H1 (cell line): ENCODE data around the gene HSPA2. TPM values are rescaled to one million over a fixed set of nuclear protein-coding genes. Genes with fewer than 3 reads are reported as not detected.
"Not testable (repeated sequence)": the region's sequence is repeated elsewhere in the genome, so short reads cannot be mapped to it uniquely, and the experiment has no call there.

Experiments
- CTCF ChIA-PET: fragments of 300-600 bp; sonication (Branson Sonifier 250); formaldehyde crosslinking; loops from one replicate; lab custom pipeline; 2021; ENCODE audit not compliant: partially characterized antibody; lab: Charles Lee
- POLR2A ChIA-PET: fragments of 300-600 bp; sonication (Branson Sonifier 250); formaldehyde crosslinking; loops from one replicate; lab custom pipeline; 2021; ENCODE audit warnings: inconsistent platforms; ENCODE audit not compliant: partially characterized antibody; lab: Charles Lee
- DNase-seq, 2 experiments: peaks; one replicate each; pipeline versions ENCODE4 v3.0.0 to v3.0.0-alpha.2; 2010 to 2022; ENCODE audit warnings: low spot score in 2 of 2, low read depth in 1 of 2, mixed read lengths in 1 of 2
- FAIRE-seq: peaks from 2 replicates; lab custom pipeline; 2011; peaks lifted over from hg19 to GRCh38; lab: Jason Lieb, UNC
- H2AFZ ChIP-seq: 2 replicates; pipeline ENCODE4 v1.8.1; 2012; ENCODE audit warnings: low read length, inconsistent platforms
- H2AK5ac ChIP-seq: 2 replicates; pipeline ENCODE4 v1.6.1; 2013; ENCODE audit warnings: low read depth, low read length
- H2BK120ac ChIP-seq: replicated peaks from 2 replicates; pipeline ENCODE3; 2013; ENCODE audit warnings: low read depth, low read length, inconsistent platforms
- H2BK12ac ChIP-seq: 2 replicates; pipeline ENCODE4 v1.6.1; 2013; ENCODE audit warnings: low read depth, low read length
- H2BK15ac ChIP-seq: 2 replicates; pipeline ENCODE4 v1.6.1; 2013; ENCODE audit warnings: low read length
- H2BK20ac ChIP-seq: 2 replicates; pipeline ENCODE4 v1.6.1; 2013; ENCODE audit warnings: low read length
- H2BK5ac ChIP-seq: 2 replicates; pipeline ENCODE4 v1.6.1; 2013; ENCODE audit warnings: low read depth, low read length
- H3K14ac ChIP-seq: 2 replicates; pipeline ENCODE4 v1.6.1; 2013; ENCODE audit warnings: inconsistent platforms; ENCODE audit not compliant: insufficient read length
- H3K18ac ChIP-seq: 2 replicates; pipeline ENCODE4 v1.6.1; 2013; ENCODE audit warnings: low read length; ENCODE audit errors: extremely low read depth
- H3K23ac ChIP-seq: 2 replicates; pipeline ENCODE4 v1.6.1; 2013; ENCODE audit warnings: inconsistent platforms; ENCODE audit not compliant: insufficient read length
- H3K23me2 ChIP-seq: 2 replicates; pipeline ENCODE4 v1.6.1; 2013; ENCODE audit warnings: low read depth, low read length
- H3K27ac ChIP-seq: 2 replicates; pipeline ENCODE4 v1.6.1; 2011; ENCODE audit warnings: low read depth, low read length, inconsistent platforms
- H3K27me3 ChIP-seq, 4 experiments: replicated peaks in 1 of 4; 1 replicate in 1 of 4; 2 replicates in 3 of 4; pipeline versions ENCODE4 v1.6.1 to v1.8.1; 2011 to 2013; ENCODE audit warnings: low read length in 3 of 4, mild to moderate bottlenecking in 3 of 4, inconsistent platforms in 2 of 4, mixed read lengths in 2 of 4, moderate library complexity in 1 of 4; ENCODE audit not compliant: control insufficient read depth in 3 of 4, insufficient read depth in 3 of 4; ENCODE audit errors: extremely low read depth in 1 of 4
- H3K36me3 ChIP-seq, 4 experiments: 2 replicates each; pipeline versions ENCODE4 v1.6.1 to v1.8.1; 2011 to 2013; ENCODE audit warnings: mild to moderate bottlenecking in 4 of 4, low read length in 3 of 4, moderate library complexity in 2 of 4, control low read depth in 1 of 4, inconsistent platforms in 1 of 4; ENCODE audit not compliant: insufficient read depth in 4 of 4, control insufficient read depth in 2 of 4
- H3K4ac ChIP-seq: replicated peaks from 2 replicates; pipeline ENCODE3; 2013; ENCODE audit warnings: low read length, low read depth, mixed read lengths, inconsistent platforms; ENCODE audit not compliant: insufficient read length
- H3K4me1 ChIP-seq, 4 experiments: replicated peaks in 1 of 4; 1 replicate in 1 of 4; 2 replicates in 3 of 4; pipeline versions ENCODE4 v1.6.1 to v1.8.1; 2011 to 2013; ENCODE audit warnings: low read length in 3 of 4, inconsistent platforms in 2 of 4, mixed read lengths in 1 of 4; ENCODE audit not compliant: insufficient read depth in 4 of 4, control insufficient read depth in 3 of 4
- H3K4me2 ChIP-seq, 2 experiments: 2 replicates each; pipeline versions ENCODE4 v1.6.1 to v1.8.1; 2011 to 2013; ENCODE audit warnings: low read depth in 2 of 2, low read length in 2 of 2, control low read depth in 1 of 2, inconsistent platforms in 1 of 2, mild to moderate bottlenecking in 1 of 2; ENCODE audit not compliant: insufficient read depth in 1 of 2
- H3K4me3 ChIP-seq, 4 experiments: fragments of 200-600, 300-600 bp in 1 of 4; sonication (generic), shearing (Covaris generic), sonication (Bioruptor Twin) in 1 of 4; 2 replicates each; pipeline versions ENCODE4 v1.5.1 to v1.8.1; 2011 to 2016; ENCODE audit warnings: low read length in 4 of 4, low read depth in 3 of 4, control low read depth in 2 of 4, inconsistent platforms in 2 of 4, mild to moderate bottlenecking in 2 of 4, mixed read lengths in 1 of 4, moderate library complexity in 1 of 4; ENCODE audit not compliant: insufficient read depth in 2 of 4; ENCODE audit errors: extremely low read depth in 1 of 4
- H3K56ac ChIP-seq: replicated peaks from 2 replicates; pipeline ENCODE3; 2013; ENCODE audit warnings: low read depth, mild to moderate bottlenecking, mixed read lengths, low read length, inconsistent platforms; ENCODE audit not compliant: insufficient read length
- H3K79me1 ChIP-seq: 2 replicates; pipeline ENCODE4 v1.6.1; 2013; ENCODE audit warnings: low read depth, low read length, control low read depth
- H3K79me2 ChIP-seq, 2 experiments: 2 replicates each; pipeline versions ENCODE4 v1.6.1 to v1.8.1; 2012 to 2013; ENCODE audit warnings: low read length in 2 of 2, mild to moderate bottlenecking in 2 of 2, inconsistent platforms in 1 of 2; ENCODE audit not compliant: insufficient read depth in 2 of 2, control insufficient read depth in 1 of 2
- H3K9ac ChIP-seq, 4 experiments: replicated peaks in 1 of 4; 1 replicate in 1 of 4; 2 replicates in 3 of 4; pipeline versions ENCODE4 v1.6.1 to v1.8.1; 2011 to 2013; ENCODE audit warnings: low read depth in 3 of 4, low read length in 3 of 4, control low read depth in 2 of 4, mild to moderate bottlenecking in 2 of 4, moderate library complexity in 2 of 4, inconsistent platforms in 1 of 4; ENCODE audit errors: extremely low read depth in 1 of 4
- H3K9me3 ChIP-seq, 2 experiments: 2 replicates each; pipeline versions ENCODE4 v1.6.1 to v1.8.1; 2012 to 2013; ENCODE audit warnings: mild to moderate bottlenecking in 2 of 2, moderate library complexity in 2 of 2, control low read depth in 1 of 2, inconsistent platforms in 1 of 2, low read depth in 1 of 2, low read length in 1 of 2, mixed read lengths in 1 of 2; ENCODE audit not compliant: insufficient read depth in 2 of 2
- H4K20me1 ChIP-seq, 2 experiments: replicated peaks in 1 of 2; 2 replicates each; pipeline versions ENCODE3 to v1.8.1; 2011 to 2013; ENCODE audit warnings: inconsistent platforms in 2 of 2, low read length in 2 of 2, mild to moderate bottlenecking in 1 of 2; ENCODE audit not compliant: insufficient read depth in 2 of 2, control insufficient read depth in 1 of 2
- H4K5ac ChIP-seq: 2 replicates; pipeline ENCODE4 v1.6.1; 2013; ENCODE audit warnings: low read length, low read depth, mixed read lengths, inconsistent platforms; ENCODE audit not compliant: insufficient read length
- H4K8ac ChIP-seq: 2 replicates; pipeline ENCODE4 v1.8.0; 2013; ENCODE audit warnings: mild to moderate bottlenecking, moderate library complexity, low read length, inconsistent platforms; ENCODE audit not compliant: insufficient read depth; ENCODE audit errors: extremely low read depth
- H4K91ac ChIP-seq: replicated peaks from 2 replicates; pipeline ENCODE3; 2013; ENCODE audit warnings: low read length, mixed read lengths, inconsistent platforms; ENCODE audit not compliant: insufficient read length
- ZNF274 ChIP-seq: IDR thresholded peaks from 2 replicates; pipeline ENCODE4 v1.7.0; 2012; ENCODE audit warnings: low read length, borderline replicate concordance; ENCODE audit errors: extremely low read depth
- WGBS, 2 experiments: shearing (Covaris generic) in 1 of 2; methylation state at CpG; one replicate each; pipeline versions ENCODE4 v1.1.6 to v1.1.7; 2013 to 2015; ENCODE audit warnings: low lambda C conversion rate in 2 of 2, mixed read lengths in 2 of 2, inconsistent platforms in 1 of 2, low coverage in 1 of 2, missing lambda C conversion rate in 1 of 2; ENCODE audit not compliant: insufficient replicate concordance in 2 of 2, insufficient coverage in 1 of 2, insufficient read length in 1 of 2; ENCODE audit errors: extremely low coverage in 1 of 2, missing lambda C conversion rate in 1 of 2; 5-methylcytosine and 5-hydroxymethylcytosine counted together
- polyA plus RNA-seq, 7 experiments: library from polyadenylated mRNA; depleted of rRNA in 3 of 7; stranded (reverse) in 5 of 7; unstranded in 2 of 7; fragments of >200 nt in 5 of 7; fragments of 200-250 nt in 2 of 7; gene quantifications; 1 replicate in 5 of 7; 2 replicates in 1 of 7; 4 replicates in 1 of 7; pipeline versions ENCODE4 v1.2.1 to v1.2.3, GENCODE V29; 2011 to 2013; ENCODE audit warnings: missing spikeins in 2 of 7, mixed read lengths in 2 of 7
- total RNA-seq: library from RNA; stranded (reverse); fragmentation: NEBNext Ultra II Directional; extraction: Animal tissue kit (Norgen Biotek cat#: 25700); gene quantifications from 2 replicates; pipeline ENCODE4 v1.2.1, GENCODE V29; 2021
- TF ChIP-seq, protein P1 (sequence below): IDR thresholded peaks from 2 replicates; pipeline ENCODE4 v1.6.1; 2011; ENCODE audit warnings: low read length, improper control_type of control experiment
- TF ChIP-seq, protein P2 (sequence below), 3 experiments: IDR thresholded peaks; 1 replicate in 2 of 3; 2 replicates in 1 of 3; pipeline versions ENCODE4 v1.5.1 to v1.6.1; 2011; ENCODE audit warnings: low read length in 3 of 3, mild to moderate bottlenecking in 3 of 3, inconsistent platforms in 2 of 3, low read depth in 1 of 3, moderate library complexity in 1 of 3; ENCODE audit not compliant: insufficient read depth in 1 of 3; ENCODE audit errors: control extremely low read depth in 1 of 3

Gene HSPA2
- total and polyA plus RNA-seq, 2 of the 8 experiments (the other 6 are each of a cell fraction or from before 2014, with no cell fraction given) = 30.5 to 82.9 TPM

DNA sequence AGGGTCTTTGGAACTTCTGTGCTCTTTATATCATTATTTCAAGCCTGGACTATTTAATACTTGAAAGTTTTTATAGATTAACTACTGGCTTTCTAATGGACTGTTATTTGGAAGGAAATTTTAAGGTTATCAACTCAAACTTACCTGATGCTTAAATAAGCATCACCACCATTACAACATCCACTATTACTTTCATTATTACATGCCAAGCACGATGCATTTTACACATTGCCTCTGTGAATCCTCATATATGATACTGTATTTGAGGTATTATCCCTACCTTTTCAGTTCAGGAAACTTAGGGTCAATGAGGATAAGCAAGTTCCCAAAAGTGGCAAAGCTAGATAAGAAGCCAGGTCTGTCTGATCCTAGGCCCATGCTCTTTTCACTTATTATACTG is 23.6 kb upstream of the HSPA2 start (continued):
- TF ChIP-seq ZNF274 = no peak
- TF ChIP-seq, protein P1, sequence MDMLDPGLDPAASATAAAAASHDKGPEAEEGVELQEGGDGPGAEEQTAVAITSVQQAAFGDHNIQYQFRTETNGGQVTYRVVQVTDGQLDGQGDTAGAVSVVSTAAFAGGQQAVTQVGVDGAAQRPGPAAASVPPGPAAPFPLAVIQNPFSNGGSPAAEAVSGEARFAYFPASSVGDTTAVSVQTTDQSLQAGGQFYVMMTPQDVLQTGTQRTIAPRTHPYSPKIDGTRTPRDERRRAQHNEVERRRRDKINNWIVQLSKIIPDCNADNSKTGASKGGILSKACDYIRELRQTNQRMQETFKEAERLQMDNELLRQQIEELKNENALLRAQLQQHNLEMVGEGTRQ = no peak
- TF ChIP-seq, protein P2, sequence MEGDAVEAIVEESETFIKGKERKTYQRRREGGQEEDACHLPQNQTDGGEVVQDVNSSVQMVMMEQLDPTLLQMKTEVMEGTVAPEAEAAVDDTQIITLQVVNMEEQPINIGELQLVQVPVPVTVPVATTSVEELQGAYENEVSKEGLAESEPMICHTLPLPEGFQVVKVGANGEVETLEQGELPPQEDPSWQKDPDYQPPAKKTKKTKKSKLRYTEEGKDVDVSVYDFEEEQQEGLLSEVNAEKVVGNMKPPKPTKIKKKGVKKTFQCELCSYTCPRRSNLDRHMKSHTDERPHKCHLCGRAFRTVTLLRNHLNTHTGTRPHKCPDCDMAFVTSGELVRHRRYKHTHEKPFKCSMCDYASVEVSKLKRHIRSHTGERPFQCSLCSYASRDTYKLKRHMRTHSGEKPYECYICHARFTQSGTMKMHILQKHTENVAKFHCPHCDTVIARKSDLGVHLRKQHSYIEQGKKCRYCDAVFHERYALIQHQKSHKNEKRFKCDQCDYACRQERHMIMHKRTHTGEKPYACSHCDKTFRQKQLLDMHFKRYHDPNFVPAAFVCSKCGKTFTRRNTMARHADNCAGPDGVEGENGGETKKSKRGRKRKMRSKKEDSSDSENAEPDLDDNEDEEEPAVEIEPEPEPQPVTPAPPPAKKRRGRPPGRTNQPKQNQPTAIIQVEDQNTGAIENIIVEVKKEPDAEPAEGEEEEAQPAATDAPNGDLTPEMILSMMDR (IDR thresholded peaks at IDR 0.05; ENCODE audit: control extremely low read depth in 1 of 3, insufficient read depth in 1 of 3, low read depth in 1 of 3, low read length in 3 of 3) = no peak

DNA sequence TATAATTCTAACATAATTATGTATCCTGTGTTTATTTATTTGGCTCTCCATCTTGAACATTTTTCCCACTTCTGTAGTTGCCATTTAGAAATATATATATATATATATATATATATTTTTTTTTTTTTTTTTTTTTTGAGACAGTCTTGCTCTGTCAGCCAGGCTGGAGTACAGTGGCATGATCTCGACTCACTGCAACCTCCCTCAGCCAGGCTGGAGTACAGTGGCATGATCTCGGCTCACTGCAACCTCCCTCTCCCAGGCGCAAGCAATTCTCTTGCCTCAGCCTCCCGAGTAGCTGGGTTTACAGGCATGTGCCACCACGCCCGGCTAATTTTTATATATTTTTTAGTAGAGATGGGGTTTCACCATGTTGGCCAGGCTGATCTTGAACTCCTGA is 22.9 kb upstream of the HSPA2 start:
- not testable (repeated sequence) for H3K27me3 ChIP-seq, H2BK5ac ChIP-seq, H2BK120ac ChIP-seq, H3K9me3 ChIP-seq, H2BK12ac ChIP-seq, H3K14ac ChIP-seq, H4K5ac ChIP-seq, H4K91ac ChIP-seq, H3K9ac ChIP-seq, DNase-seq, H3K4ac ChIP-seq, H3K79me1 ChIP-seq, H4K8ac ChIP-seq, H2BK15ac ChIP-seq, H3K27ac ChIP-seq, H3K18ac ChIP-seq, H2BK20ac ChIP-seq, H2AFZ ChIP-seq, H3K23ac ChIP-seq, H3K23me2 ChIP-seq, H3K4me1 ChIP-seq, H4K20me1 ChIP-seq, H3K56ac ChIP-seq, H3K4me3 ChIP-seq, H2AK5ac ChIP-seq, FAIRE-seq, H3K4me2 ChIP-seq
- Histone ChIP-seq H3K79me2 (peaks cover 0 to 70% of the 10 kb centered on the region in 2 experiments; a peak in 2 of 4 replicates), H3K36me3 (peaks cover 0 to 12% (median 4%) of the 10 kb centered on the region in 4 experiments; a peak in 5 of 8 replicates)
- POLR2A ChIA-PET = interaction anchor here (5.5 kb wide), 1 partner anchor 23 kb away, joined by 27 read pairs; the partner anchor contains the start of gene HSPA2
- WGBS, 2 experiments = 96% methylated on average over 6 of the region's 6 CpGs; no CpG with 5 or more reads in 1 of the 2 experiments
- CTCF ChIA-PET = interaction anchor here (1.0 kb wide), 1 partner anchor 23 kb away, joined by 5 read pairs; the partner anchor contains the start of gene HSPA2
